ENCODE results near the gene C1QL2. TPM values are rescaled to one million over a fixed set of nuclear protein-coding genes. Genes with fewer than 3 reads are reported as not detected.

The C1QL2 gene
- total RNA-seq, 1 experiment from 2014 or later = 1.5 TPM

GRCh38 chr2:119112770-119113488 is 45.6 kb downstream of the C1QL2 start:
- Histone ChIP-seq H3K27me3 (replicated peaks; ENCODE audit: insufficient read depth, low read depth, low read length, poor library complexity) (peaks cover 11% of the 10 kb centered on the region), H3K4me1 (ENCODE audit: insufficient read depth, low read length, poor library complexity, severe bottlenecking) (no peaks in the 10 kb centered on the region), H3K27ac (ENCODE audit: low read depth, low read length, poor library complexity, severe bottlenecking) (no peak overlapping the region), H3K9me3 (ENCODE audit: low read depth, low read length, poor library complexity, severe bottlenecking) (no peaks in the 10 kb centered on the region), H3K36me3 (ENCODE audit: insufficient read depth, low read length, poor library complexity, severe bottlenecking) (no peaks in the 10 kb centered on the region), H3K4me3 (ENCODE audit: low read depth, low read length, poor library complexity, severe bottlenecking) (no peak overlapping the region)
- POLR2A ChIA-PET (ENCODE audit: low non-redundant PET) = no interaction called here
- CTCF ChIA-PET = no interaction called here
- DNase-seq (ENCODE audit: low spot score) = no peak
- BruUV-seq (replicated peaks) = no TSS peak
- TF ChIP-seq CTCF (conservative IDR thresholded peaks at IDR 0.05; ENCODE audit: low read depth, low read length) (no peak), EZH2 (IDR thresholded peaks at IDR 0.05; ENCODE audit: borderline replicate concordance, low read depth, low read length, poor library complexity, severe bottlenecking) (no peak)
- intact Hi-C loops (cut with micrococcal nuclease; ENCODE audit: unreplicated experiment) = loop anchor here (10.0 kb wide), 1 partner anchor 218 kb away; no protein-coding TSS in a partner anchor

- CTCF ChIA-PET = no interaction called here
Observed at GRCh38 chr2:119112230-119112629, 46.3 kb downstream of the C1QL2 start.

More at GRCh38 chr2:119112230-119112629, 46.3 kb downstream of the C1QL2 start:
- BruUV-seq (replicated peaks) = no TSS peak
- H3K27me3 ChIP-seq (replicated peaks; ENCODE audit: insufficient read depth, low read depth, low read length, poor library complexity) = peaks cover 11% of the 10 kb centered on the region
- no peaks in the 10 kb centered on the region for H3K9me3 ChIP-seq (ENCODE audit: low read depth, low read length, poor library complexity, severe bottlenecking)
- POLR2A ChIA-PET (ENCODE audit: low non-redundant PET) = no interaction called here
- TF ChIP-seq CTCF (conservative IDR thresholded peaks at IDR 0.05; ENCODE audit: low read depth, low read length) = no peak
- no peak for TF ChIP-seq EZH2 (IDR thresholded peaks at IDR 0.05; ENCODE audit: borderline replicate concordance, low read depth, low read length, poor library complexity, severe bottlenecking)
- H3K4me1 ChIP-seq (ENCODE audit: insufficient read depth, low read length, poor library complexity, severe bottlenecking) = no peaks in the 10 kb centered on the region
- intact Hi-C loops (cut with micrococcal nuclease; ENCODE audit: unreplicated experiment) = loop anchor here (10.0 kb wide), 1 partner anchor 217 kb away; no protein-coding TSS in a partner anchor
- H3K4me3 ChIP-seq (ENCODE audit: low read depth, low read length, poor library complexity, severe bottlenecking) = no peak overlapping the region
- H3K36me3 ChIP-seq (ENCODE audit: insufficient read depth, low read length, poor library complexity, severe bottlenecking) = no peaks in the 10 kb centered on the region
- DNase-seq (ENCODE audit: low spot score) = no peak
- no peak overlapping the region for H3K27ac ChIP-seq (ENCODE audit: low read depth, low read length, poor library complexity, severe bottlenecking)

Data from A673 (cell line).